HG03469 (cell line): ENCODE data around the gene COL6A1.

Source experiments
- ATAC-seq: cut with Tn5 transposase; IDR thresholded peaks from one replicate; pipeline ENCODE4 v1.9.1; 2021; ENCODE audit warnings: mild to moderate bottlenecking, moderate library complexity, moderate number of reproducible peaks; ENCODE audit not compliant: unreplicated experiment

The COL6A1 gene, protein sequence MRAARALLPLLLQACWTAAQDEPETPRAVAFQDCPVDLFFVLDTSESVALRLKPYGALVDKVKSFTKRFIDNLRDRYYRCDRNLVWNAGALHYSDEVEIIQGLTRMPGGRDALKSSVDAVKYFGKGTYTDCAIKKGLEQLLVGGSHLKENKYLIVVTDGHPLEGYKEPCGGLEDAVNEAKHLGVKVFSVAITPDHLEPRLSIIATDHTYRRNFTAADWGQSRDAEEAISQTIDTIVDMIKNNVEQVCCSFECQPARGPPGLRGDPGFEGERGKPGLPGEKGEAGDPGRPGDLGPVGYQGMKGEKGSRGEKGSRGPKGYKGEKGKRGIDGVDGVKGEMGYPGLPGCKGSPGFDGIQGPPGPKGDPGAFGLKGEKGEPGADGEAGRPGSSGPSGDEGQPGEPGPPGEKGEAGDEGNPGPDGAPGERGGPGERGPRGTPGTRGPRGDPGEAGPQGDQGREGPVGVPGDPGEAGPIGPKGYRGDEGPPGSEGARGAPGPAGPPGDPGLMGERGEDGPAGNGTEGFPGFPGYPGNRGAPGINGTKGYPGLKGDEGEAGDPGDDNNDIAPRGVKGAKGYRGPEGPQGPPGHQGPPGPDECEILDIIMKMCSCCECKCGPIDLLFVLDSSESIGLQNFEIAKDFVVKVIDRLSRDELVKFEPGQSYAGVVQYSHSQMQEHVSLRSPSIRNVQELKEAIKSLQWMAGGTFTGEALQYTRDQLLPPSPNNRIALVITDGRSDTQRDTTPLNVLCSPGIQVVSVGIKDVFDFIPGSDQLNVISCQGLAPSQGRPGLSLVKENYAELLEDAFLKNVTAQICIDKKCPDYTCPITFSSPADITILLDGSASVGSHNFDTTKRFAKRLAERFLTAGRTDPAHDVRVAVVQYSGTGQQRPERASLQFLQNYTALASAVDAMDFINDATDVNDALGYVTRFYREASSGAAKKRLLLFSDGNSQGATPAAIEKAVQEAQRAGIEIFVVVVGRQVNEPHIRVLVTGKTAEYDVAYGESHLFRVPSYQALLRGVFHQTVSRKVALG

DNA sequence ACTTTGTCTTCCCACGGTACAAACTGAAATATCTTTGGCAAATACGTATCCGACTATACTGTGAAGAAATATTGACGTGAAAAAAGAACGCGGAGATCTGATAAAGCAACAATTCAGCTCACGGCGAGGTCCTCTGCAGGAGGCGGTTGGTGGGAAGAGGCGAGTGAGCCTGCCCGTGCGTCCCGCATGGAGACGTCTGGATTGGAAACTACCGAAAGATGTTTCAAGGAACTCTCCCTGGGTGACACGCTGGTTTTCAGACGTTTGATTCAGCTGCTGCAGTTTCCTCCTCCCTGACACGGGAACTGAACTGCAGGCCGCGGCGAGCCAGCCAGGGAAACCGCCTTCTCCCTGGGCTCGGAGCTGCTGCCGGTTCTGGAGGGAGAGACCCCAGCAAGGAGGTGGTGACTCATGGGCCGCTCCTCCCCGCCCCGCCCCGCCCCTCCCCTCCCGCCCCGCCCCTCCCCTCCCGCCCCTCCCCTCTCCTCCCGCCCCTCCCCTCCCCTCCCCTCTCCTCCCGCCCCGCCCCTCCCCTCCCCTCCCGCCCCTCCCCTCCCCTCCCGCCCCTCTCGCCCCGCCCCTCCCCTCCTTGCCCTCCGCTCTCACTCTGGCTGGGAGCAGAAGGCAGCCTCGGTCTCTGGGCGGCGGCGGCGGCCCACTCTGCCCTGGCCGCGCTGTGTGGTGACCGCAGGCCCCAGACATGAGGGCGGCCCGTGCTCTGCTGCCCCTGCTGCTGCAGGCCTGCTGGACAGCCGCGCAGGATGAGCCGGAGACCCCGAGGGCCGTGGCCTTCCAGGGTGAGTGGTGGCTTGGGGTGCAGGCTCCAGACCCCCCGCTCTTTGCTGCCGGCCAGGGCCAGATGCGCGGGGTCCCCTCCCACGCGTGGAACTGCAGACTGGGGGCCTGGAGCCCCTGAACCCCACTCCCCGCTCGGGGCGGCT, at the start of gene COL6A1:
Gene COL6A1, plus strand, starts transcription at position 620 of the 941 bp plus-strand sequence. Its CDS starts 81 bp downstream, at position 701.
- ATAC-seq, result no peak

DNA sequence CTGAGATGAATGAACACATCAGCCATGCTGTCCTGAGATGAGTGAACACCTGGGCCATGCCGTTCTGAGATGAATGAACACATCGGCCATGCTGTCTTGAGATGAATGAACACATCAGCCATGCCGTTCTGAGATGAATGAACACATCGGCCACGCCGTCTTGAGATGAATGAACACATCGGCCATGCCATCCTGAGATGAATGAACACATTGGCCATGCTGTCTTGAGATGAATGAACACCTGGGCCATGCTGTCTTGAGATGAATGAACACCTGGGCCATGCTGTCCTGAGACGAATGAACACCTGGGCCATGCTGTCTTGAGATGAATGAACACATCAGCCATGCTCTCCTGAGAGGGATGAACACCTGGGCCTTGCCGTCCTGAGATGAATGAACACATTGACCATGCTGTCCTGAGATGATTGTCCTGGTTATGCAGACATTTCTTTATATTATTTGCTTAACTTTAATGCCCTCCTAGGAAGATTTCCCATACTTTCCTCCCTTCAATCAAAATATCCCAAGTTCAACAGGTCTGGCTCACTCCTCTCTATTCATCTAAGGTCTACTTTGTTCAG, 48.6 kb upstream of the COL6A1 start:
- ATAC-seq, result no peak

DNA sequence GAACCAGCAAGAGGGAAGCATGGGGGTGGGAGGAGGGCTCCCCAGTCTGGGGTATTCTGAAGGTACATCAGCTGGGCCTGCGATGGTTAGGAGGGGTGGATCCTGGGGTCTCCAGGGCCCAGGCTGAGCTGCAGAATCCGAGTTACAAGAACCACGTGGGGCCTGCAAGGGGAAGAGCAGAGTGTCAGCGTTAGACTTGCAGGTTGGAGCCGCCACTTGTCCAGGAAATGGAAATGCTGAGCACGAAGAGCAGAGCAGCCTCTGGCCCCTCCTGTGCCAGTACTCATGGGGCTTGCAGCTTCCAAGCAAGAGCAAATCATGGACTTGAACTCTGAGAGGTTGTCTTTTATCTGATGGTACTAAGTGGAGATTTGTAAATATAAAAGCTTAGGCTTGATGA, 47.5 kb upstream of the COL6A1 start:
- no peak for ATAC-seq

DNA sequence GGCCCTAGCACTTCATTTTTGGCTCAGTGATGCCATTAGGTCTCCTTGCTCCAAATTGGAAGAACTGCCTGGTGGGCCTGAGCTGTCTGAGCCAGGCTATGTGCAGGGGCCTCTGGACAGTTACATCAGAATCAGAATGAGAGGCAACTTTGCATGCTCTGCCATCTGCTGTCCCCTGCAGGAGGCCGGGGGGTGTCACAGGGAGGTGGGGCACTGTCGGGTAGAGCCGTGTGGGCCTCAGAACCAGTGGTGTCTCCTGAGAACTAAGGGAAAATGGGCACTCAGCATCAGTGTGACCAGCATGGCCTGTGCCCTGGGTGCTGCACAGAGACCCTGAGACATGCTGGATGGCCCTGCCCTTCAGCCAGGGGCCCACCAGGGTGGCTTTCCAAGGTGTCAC, 47.0 kb upstream of the COL6A1 start:
- ATAC-seq, result no peak

DNA sequence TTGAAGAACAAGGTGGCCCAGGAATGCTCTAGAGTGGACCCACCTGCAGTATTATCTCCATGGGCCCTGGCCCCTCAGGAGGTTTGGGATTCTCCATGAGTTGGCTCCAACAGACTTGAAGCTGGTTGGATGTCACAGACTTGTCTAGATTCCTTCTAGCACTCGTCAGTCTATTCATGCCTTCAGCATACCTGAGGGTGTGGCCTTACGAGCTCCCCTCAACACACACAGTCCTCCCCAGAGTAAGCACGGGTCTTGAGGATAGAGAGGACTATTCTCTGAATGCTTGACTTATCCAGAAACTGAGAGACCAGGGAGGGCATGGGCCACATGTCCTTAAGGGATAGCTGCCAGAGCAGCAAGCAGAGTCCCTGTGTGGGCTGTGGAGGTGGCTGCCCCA, 45.9 kb upstream of the COL6A1 start:
- no peak for ATAC-seq

DNA sequence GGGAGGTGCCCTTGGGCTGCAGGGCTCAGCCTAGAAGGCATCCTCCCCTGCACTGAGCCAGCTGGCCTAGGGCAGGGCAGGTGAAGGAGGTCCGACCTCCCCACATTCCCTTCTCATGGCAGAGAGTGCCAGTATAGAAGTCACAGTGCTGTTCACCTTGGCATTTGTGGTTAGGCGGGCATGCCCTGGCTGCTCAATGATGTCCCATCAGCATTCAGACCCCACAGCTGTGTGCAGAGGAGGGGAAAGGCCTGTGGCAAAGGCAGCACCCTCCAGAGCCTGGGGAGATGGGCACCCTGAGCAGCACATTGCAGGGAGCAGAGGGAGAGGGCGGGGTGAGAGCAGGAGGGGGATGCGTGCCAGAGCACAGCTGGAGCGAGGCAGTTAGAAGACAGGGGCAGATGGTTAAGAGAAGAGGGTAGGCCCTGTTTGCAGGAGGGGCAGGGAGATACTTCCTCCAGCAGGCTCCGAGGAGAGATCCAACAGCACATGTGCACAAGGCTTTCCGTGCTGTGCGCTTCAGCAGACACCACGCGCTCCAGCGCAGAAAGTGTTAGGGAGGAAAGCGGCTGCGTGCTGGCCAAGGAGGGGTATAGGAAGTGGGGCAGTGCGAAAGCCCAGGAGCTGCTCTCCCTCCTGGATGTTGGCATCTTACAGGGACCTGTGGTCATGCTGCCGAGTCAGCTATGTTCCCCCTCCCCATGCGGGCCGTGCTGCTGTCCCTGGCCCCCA, 43.7 kb upstream of the COL6A1 start:
- ATAC-seq, result no peak

DNA sequence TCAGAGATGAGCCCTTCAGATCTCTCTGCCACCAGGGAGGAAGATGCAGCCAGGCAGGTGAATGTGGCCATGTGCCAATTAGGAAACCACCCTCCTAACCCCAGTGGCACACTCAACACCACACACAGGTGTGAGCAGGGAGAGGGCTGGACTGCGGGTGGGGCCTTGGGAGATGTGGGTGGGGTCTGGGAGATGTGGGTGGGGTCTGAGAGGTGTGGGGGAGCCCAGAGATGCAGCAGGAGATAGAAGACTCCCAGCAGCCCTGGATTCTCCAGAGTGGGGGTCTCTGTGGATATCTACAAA, 43.2 kb upstream of the COL6A1 start:
- no peak for ATAC-seq

DNA sequence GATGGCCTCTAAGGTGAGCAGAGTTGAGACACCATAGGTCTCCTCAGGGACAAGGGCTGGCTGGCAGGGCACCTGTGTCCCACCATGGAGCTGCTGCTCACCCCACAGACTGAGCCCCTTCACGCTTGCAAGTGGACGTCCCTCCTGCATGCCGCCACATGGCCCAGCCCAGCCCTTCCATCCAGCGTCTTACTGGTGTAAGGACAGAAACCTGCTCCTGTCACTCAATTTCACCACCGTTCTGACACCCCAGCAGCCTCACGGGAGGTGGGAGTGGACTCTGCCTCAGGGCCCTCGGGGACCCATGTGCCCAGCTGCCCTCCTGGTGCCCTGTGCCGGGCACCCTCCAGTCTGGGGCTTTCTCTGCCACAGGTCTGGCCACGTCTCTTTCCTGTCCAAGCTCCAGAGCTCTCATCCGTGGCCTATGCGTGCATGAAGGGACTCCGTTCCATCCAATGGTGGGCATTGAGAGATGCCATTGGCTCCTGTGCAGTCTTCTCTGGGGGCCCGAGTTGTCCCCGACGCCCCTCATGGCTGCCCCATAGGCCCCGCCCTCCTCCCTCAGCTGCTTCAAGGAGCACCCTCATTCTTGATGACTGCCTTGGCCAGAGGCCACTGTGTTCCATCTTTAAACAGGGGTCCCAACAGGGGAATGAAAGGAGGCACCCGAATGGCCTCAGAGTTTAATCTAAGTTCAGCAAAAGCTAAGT, 42.6 kb upstream of the COL6A1 start:
- no peak for ATAC-seq

DNA sequence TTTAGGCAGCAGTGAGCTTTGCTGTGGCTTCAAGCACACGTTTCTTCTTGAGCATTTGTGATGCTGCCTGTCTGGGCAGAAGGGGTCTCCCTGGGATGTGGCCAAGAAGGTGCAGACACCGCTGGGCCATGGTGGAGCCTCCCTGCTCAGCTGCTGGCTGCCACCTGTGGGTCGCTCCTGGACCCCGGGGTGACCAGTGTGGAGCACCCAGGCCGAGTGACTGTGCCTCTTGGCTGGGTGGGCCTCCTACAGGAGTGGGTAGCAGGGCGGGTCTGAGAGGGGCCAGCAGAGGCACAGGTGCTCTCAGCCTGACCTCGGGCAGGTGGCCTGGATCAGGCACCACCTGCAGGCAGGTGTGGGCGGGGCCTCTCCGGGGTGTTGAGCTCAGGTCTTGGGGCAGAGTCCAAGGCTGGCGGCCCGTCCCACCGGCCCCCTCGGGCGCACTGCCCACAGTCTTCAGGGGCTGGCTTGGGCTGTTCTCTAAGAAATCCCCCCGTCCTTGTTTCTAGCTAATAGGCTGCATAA, 42.0 kb upstream of the COL6A1 start:
- no peak for ATAC-seq

DNA sequence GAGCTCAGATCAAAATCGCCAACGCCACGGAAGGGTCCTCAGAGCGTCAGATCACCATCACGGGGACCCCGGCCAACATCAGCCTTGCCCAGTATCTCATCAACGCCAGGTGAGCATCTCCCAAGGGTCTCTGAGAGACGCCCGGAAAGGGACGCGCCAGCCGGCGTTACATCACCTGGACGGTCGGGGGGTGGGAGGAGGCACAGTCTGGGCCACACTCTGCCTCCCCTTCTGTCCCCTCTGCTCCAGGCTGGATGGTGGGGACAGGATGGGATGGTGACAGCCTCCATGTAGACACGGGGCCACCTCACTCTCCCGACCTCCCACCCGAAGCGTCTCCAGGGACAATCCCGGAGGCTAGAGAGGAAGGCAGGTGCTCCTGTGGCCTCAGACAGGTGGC, 41.5 kb upstream of the COL6A1 start:
- no peak for ATAC-seq

DNA sequence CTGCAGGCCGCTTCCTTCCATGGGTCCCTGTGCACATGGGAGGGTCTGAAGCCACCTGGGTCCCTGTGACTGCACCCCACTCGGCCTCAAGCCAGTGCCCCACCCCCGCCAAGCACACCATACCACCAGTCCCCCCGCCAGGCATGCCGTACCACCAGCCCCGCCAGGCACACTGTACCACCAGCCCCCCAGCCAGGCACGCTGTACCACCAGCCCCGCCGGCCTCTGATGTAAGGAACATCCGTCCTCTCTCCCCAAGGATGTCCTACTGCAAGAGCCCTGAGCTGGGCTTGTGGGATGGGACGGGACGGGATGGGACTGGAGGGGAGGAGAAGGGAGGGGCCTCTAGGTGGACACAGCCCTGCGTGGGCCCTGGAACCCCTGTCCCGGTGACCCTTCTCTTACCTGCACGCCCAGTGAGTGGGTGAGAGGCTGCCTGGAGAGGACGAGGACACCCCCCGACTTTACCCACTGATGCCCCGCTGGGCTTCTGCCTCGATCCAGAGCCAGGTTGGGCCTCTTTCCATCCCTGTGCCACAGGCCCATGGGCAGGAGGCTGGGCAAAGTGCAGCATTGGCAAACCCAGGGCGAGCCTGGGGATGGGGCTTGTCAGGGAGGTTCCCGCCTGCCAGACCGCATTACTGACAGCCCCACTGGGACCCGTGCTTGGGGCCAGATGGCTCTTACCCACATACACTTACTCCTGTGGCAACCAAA, 40.8 kb upstream of the COL6A1 start:
- no peak for ATAC-seq

DNA sequence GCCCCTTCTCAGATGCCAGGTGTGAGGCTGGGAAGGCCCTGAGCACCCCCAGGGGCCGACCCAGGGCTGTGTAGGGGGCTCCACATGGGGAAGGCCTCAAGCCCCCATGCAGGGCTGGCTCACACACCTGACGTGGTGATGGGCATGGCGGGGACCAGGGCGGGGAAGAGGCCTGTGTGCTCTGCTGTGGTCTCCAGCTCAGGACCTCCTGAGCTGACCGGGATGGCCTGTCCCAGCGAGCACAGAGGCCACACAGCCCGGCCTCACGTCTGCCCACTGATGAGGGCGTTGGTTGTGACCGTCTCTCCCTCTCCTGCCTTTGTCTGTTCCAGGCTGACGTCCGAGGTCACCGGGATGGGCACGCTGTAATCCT, 40.2 kb upstream of the COL6A1 start:
- ATAC-seq, result no peak

DNA sequence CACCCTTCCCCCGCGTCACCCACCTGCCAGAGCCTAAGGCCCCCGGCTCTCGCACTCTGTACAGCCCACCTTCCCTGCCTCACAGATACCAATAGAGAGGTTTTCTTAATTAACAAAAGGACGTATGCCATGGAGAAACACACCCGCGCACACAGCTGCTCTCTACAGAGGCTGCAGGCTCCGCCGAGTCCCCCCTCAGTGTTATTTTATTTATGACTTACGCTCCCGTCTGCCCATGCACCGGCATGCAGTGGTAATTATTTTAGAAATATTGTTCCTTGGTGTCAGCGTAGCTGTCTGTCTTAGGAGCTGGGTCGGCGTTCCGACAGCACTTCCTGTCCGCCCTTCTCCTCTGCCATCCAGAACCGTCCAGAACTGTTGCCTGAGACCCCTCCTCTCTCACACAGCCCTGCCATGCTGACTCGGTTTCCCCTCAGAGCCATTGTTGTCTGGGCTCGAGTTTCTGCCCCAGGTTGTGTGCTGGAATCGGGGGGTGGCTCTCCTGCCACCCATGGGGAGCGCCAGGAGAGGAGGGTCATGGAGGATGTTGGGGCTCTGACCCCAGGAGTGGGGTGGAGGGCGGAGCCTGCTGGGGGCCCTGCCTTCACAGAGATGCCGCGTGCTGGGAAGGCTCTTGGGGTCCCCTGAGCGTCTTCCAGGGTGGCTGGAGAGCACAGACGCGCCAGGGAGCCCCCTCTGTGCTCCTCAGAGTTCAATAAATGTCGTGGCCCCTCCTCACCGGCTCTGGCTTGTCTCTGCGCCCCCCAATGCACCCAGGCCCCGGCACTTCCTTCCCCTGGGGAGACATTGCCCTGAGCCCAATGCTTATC, 39.6 kb upstream of the COL6A1 start:
- ATAC-seq, result no peak

DNA sequence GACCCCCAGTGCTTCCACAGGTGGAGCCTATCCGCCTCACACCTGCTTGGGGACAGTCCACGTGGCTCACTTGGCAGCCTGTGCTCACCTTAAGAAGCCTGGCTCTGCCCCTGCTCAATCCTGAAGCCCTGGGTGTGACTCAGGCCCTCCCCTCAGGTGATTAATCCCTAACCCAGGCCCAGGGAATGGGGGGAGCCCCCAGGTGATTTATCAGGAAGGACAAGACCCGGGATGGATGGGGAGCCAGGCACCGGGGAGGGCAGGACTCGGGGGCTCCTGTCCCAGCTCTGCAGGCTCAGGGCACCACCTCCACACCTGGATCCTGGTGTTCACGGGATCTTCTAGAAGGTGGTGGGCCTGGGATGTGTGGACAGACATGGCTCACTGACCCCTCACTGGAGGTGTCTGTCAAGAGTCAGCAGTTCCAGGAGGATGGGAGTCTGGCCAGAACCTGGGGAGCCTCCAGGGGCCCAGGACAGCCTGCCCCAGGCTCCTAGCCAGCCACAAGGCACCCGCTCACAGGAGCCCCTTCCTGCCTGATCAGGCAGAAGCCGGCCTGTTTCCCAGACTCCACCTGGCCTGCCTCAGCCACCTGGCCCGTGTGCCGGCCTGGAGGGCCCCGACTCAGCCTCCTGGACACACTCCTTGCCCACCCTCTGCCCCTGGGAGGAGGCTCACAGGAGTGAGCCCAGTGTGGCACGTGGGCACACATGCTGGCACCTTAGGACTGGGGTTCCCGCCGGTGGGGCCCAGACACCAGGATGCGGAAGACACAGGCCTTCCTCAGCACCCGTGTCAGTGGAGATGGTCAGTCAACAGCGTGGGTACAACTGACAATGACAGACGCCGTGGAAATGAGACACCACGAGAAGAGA, 38.6 kb upstream of the COL6A1 start:
- no peak for ATAC-seq

DNA sequence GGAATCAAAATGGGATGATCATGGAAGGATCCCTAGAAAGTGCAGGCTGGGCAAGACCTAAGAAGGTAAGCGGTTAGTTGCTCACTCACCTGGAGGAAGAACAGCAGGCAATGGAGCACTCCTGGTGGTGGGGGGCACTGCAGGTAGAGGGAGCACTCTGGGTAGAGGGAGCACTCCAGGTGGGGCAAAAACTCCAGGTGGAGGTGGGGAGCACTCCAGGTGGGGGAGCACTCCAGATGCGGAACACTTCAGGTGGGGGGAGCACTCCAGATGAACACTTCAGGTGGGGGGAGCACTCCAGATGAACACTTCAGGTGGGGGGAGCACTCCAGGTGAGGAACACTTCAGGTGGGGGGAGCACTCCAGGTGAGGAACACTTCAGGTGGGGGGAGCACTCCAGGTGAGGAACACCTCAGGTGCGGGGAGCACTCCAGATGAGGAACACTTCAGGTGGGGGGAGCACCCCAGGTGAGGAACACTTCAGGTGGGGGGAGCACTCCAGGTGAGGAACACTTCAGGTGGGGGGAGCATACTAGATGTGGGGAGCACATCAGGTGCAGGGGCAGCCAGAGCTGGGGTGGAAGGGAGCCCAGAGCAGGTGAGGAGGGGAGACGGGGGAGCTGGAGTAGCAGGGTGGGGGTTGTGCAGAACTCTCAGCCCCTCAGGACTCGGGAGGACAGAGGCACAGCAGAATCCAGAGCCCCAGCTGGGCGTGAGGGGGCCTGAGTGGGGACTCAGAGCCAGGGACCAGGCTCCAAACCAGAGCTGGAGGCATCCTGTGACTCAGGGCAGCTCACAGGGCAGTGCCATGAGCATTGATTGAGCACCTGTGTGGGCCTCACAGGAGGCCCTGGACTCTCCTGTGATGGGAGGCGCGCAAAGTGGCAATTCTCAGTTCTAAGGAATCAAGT, 37.7 kb upstream of the COL6A1 start:
- no peak for ATAC-seq
